Mesenteric fat pad (tissue), 1 donor: ENCODE results near the gene FKBP1A. TPM values are rescaled to one million over a fixed set of nuclear protein-coding genes. Genes with fewer than 3 reads are reported as not detected.
A peak's percentile ranks its signal among the peaks of the same experiment; 100 is the strongest.

ENCODE experiments used
- DNase-seq: peaks from one replicate; pipeline ENCODE4 v3.0.0-alpha.2; 2020; ENCODE audit warnings: low spot score
- long read RNA-seq: library from polyadenylated mRNA; unstranded; transcript quantifications from one replicate; pipeline ENCODE4 v2.0.0, GENCODE V29; 2020
- total RNA-seq: library from RNA; stranded (reverse); fragmentation: NEBNext Ultra II Directional; extraction: Animal tissue kit (Norgen Biotek cat#: 25700); gene quantifications from one replicate; pipeline ENCODE4 v1.2.1, GENCODE V29; 2021
- donor health status: DM: yes; HTN: yes; CAD: no.

FKBP1A gene
- total RNA-seq: 384 TPM
- long read RNA-seq, transcript FKBP1A-203 (4 exons, 976 nt): minor isoform, 46 of 1,332 reads
- long read RNA-seq, transcript FKBP1A-204 (5 exons, 1,622 nt): major isoform, 1,183 of 1,332 reads
- long read RNA-seq, transcript FKBP1A-211 (4 exons, 1,518 nt): minor isoform, 9 of 1,332 reads
- long read RNA-seq, transcript FKBP1A-202 (4 exons, 747 nt): minor isoform, 7 of 1,332 reads
- long read RNA-seq, partial matches to known transcripts: 61 of 1,332 reads
- long read RNA-seq, other reads (novel, unspliced or antisense): 21 of 1,332 reads

DNA sequence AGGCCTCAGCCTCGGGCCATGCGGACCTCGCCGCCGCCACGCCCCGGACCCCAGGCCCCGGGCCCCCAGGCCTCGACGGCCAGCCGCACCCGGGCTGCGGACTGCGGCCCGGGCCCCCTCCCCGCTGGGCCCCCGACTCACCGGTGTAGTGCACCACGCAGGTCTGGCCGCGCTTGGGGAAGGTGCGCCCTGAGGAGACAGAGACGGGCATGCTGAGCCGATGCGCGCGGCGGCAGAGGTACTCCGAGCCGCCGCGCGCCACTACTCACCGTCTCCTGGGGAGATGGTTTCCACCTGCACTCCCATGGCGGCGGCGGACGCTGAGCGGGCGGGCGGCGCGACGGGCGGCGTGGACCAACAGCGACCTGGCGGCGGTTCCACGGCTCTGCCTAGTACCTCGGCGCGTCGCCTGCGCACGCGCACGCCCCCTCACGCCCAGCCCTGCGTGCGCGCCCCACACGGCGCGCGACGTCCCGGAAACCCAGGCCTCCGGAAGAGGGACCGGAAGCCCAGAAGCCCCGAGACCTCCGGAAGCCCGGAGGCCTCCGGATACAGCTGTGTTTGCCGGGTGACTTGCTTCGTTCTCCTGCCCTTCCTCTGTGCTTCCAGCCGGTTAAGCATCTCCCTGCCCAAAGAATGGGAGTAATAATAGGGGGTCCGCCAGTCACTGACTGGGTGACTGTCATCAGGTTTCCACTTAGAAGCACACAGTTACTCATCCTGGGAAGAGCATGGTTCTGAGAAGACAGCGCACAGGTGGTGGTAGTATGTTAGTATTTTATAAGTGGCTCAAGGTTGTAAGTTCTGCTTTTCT is at the start of gene FKBP1A:
FKBP1A (minus strand) TSS at position 362 of the 814 bp plus-strand sequence; CDS start at position 306, 56 bp downstream.
- peak; percentile 97 for DNase-seq

DNA sequence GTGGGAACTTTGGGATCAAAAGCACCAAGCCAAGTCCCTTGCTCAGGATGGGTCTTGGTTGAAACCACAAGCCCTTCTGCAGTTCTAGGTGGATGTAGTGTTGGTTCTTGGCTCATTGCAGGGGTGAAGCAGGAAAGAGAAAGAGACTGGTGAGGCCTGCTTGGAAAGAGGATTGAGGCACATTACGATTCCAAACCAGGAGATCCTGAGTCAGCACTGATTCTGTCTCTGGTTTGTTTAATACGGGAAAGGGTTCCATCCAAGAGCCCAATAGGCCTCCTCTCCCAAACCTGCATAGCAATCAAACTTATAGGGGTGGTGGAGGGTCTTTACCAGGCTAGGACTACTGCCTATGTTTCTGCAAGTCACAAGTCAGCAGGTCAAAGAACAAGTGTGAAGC is 49.5 kb upstream of the FKBP1A start:
- DNase-seq: no peak

DNA sequence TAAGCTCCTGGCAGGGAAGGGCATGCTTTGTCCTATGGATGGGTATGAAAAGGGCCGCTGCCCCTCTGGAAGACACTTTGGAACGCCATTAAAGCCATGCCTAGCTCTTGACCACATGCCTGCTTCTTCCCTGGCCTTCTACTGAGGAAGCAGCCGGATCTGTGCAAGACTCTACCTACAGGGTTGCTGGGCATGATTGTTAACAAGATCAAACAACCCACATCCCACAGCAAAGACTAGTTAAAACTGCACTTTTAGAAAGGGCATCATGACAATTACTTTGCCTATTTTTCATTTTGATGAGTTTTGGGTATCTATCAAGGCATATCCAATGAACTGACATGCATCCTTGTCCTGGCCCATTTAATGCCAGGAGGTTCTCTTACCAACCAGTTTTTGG is 48.3 kb upstream of the FKBP1A start:
- no peak for DNase-seq

DNA sequence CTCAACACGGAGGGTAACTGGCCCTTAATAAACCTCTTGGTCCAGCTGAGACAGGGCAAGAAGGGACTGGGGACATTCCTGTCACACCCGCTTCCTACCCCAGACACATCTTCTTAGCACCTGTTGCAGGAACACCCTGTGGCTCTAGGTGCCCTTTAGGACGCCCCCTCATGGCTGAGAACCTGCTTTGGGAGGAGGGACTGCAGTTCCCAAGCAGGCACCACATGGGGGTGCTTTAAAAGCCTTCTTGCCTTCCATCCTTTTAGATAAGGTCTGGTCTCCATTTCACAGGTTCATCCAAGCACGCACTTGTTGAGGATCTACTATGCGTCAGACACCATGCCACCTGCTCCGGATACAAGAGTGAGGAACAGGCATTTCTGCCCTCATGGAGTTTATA is 47.2 kb upstream of the FKBP1A start:
- no peak for DNase-seq

DNA sequence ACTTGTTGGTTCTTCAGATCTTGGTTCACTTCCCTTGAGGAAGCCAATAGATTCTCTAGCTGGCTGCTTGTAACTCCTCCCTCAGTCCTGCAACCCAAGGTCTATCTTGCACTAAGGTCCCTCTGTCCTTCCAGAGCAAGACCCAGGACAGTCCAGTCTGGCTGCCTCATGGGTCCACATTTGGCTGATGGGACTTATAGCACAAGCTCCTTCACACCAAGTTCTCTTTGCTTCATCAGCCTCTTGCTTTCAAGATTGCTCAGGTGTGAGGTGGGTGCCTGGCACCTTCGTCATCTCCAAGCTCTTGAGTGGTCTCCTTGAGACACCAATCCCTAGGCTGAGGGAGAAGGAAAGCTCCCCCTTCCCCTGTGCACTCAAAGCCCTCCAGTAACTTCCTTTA is 45.5 kb upstream of the FKBP1A start:
- no peak for DNase-seq

DNA sequence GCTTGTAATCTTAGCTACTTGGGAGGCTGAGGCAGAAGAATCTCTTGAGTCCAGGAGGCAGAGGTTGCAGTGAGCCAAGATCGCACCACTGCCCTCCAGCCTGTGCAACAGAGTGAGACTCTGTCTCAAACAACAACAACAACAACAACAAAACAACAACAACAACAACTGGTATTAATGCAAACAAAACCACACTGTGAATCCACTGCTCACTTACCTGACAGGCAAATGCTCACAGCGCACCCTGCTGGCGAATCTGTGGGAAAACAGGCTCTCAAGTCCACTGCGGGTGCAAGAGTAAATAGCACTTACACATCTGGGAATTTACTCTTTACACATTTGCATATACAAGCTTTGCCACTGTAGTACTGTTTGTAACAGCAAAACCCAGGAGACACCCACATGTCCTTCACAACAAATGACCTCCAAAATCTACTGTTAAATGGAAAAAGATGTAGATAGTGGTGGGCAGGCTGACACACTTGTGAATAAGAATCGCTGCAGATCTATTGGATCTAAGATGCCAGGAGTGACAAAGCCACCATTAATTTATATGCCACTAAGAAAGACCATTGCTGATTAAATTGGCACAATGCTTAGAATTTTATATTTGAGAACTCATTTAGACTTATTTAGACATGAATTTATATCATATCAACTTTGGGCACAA is 44.5 kb upstream of the FKBP1A start:
- DNase-seq: no peak

DNA sequence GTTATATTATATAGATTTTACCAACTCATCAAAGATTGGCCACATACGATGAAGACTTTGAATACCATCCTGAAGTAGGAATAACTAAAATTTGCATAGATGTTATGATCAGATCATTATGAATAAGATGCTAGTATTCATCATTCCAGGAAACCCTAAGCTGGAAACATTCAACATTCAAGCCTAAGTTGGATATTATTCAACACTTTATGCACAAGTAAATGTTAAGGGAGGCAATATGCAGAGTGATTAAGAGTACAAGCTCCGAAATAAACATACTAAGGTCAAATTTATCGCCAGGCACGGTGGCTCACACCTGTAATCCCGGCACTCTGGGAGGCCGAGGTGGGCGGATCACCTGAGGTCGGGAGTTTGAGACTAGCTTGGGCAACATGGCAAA is 43.4 kb upstream of the FKBP1A start:
- no peak for DNase-seq

DNA sequence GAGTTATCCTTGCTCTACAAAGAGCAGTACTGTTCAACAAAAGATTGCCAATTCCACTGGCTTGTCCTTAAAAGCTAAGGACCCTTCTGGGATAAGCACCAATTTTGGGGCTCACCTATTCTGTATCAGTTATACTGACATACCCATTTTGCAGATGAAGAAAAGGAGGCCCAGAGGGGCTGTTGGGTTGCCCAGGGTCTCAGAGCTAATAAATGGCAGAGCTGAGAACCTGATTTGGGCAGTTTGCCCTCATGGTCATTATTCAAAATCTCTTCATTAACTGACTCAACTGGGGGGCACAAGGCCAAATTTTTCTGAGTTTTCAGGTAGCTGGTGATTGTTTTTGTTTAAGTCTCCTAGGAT is 42.5 kb upstream of the FKBP1A start:
- no peak for DNase-seq

DNA sequence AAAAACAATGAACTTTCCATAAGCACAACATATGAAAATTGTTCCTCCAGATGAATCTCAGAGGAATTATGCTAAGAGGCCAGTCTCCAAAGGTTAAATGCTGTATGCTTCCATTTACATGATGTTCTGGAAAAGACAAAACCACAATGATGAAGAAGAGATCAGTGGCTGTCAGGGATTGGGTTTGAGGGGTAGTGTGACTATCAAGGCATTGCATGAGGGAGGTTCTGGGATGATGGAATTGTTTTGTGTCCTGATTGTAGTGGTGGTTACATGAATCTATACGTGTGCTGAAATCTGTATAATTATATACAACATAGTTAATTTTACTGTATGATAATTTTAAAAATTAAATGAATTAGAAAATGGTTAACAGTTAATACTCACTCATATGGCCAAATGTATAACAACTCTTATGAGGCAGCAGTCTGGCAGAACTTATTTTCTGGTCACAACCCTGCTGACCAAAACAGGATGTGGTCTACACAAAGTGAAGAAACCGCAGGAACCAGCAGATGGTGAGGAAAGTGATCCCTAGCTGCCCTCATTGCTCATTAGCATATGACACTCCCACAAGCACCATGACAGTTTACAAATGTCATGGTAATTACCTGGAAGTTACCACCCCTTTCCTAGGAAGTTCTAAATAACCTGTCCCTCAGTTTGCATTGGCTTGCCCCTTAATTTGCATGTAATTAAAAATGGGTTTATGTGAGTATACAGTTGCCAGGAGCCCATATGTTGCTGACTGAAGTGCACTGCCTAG is 41.9 kb upstream of the FKBP1A start:
- DNase-seq: no peak

DNA sequence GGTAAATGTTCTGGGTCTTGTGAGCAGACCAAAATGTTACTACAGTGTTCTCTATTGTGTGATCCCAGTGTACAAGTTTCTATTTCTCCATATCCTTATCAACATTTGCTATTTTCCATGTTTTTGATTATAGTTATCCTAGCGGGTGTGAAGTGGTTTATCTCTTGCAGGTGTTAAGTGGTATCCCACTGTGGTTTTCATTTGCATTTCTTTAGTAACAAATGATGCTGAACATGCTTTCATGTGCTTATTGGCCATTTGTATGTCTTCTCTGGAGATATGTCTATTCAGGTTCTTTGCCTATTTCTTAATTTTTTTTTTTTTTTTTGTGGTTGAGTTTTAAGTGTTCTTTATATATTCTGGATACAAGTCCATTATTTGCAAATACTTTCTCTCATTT is 38.3 kb upstream of the FKBP1A start:
- DNase-seq: no peak

DNA sequence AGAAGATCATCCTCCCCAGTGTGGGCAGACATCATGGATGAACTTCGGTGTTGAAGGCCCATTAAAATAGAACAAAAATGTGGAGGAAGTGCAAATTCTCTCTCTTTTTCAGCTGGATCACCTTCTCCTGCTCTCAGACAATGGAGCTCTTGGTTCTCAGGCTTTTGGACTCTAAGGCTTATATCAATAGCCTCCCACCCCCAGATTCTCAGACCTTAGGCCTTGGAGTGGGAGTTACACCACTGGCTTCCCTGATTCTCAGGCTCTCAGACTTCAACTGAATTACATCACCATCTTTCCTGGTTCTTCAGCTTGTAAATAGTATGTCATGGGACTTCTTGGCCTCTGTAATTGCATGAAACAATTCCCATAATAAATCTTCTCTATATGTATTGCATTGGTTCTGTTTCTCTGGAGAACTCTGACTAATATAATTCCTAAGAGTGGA is 37.2 kb upstream of the FKBP1A start:
- no peak for DNase-seq

DNA sequence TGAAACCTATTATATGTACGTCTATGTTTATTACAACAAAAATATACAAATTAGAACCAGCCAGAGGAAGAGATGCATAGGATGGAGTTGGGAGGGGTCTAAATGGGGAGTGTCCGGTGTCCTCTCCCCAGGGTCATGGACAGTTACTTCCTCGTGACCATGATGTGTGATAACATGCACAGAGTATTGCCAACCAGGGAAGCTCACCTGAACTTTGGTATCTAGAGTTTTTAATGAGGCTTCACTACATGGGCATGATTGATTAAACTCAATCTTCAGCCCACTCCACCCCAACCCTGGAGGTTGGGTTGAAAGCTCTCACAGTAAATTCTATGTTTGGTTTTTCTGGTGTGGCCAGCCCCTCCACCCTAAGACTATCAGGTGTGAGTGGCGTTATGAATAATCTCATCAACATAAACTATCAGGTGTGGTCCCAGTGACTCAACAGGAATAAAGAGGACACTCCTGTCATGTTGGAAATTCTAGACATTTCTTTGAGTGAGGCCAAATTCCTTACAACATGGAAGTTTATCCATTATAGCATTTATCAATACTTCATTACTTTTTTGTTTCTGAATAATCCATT is 36.4 kb upstream of the FKBP1A start:
- DNase-seq: no peak

DNA sequence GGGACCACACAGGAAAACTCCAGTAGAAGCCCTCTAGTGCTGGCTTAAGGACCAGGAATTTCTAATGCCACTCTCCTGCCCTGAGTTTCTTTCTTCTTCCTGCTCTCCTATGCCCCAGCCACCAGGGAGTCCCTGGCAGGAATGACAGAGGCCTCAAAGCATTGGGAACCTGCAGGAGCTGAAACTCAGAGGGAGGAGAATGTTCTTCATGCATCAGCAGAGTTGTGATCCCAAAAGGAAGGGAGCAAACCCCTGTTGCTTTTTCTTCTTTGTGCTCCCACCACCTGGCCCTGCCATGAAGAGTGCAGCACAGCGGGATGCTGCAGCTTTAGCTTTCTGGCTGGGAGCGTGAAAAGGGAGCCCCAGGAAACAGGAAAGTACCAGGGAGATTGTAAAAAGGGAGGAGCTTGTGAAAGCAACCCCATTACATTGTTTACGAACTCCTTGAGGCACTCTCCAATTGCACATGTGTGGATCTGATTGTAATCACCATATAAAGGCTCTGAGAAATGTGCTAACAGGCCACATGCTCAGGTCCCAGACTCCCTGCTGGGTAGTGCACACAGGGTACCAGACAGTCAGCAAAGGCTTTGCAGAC is 34.7 kb upstream of the FKBP1A start:
- DNase-seq: no peak

DNA sequence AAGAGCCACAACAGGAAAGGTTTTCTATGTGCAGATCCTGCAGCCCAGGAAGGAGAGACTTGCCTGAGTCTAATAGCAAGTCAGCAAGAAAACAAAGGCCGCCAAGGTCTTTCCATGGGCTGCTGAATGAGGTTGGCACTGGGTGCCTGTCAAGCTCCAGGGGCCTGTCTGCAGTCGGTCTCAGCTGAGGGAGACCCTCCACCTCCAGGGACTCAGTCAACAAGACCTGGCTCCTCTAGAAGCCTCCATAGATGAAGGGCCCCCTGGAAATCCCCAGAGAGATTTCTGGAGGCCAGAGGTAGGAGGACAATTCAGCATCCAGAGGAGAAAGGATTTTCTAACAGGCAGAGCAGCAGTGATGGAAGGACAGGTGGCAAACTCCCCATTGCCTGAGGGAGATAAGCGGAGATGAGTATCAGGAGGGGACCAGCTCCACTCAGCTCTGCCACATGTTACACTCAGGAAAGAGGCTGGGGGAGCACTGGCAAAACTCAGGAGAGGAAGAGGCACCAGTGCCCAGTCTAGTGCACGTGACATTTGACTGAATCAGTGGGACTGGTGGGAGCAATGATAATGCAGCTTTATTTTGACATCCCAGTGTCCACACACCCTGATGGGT is 33.5 kb upstream of the FKBP1A start:
- no peak for DNase-seq

DNA sequence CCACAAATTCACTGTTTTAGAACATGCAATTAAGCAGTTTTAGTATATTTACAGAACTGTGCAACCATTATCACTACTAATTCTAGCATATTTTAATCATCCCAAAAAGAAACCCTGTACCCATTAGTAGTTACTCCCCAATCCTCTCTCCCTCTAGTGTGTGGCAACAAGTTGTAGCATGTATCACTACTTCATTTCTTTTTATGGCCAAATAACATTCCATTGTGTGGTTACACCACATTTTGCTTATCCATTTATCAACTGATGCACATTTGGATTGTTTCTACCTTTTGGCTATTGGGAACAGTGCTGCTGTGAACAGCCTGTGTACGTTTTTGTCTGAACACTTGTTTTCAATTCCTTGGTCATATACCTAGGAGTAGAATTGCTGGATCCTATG is 31.5 kb upstream of the FKBP1A start:
- no peak for DNase-seq

DNA sequence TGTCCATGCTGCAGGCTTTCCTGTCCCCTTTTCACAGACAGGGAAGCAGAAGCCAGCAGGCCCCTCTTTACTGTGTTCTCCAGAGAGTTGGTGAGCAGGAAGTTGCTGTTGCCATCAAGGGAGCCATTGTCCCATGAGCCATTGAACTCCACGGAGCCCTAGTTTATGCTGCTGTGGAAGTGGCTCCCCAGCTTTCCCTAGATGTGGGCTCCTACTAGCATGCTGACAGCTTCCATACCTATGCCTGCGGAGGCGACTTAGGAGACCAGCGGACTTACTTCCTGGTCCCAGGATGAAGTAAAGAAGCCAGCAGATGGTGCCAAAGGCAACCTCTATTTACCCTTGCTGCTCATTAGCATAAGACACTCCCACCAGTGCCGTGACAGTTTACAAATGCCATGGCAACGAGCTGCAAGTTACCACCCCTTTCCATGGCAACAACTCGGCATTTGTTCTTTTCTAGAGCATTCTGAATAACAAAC is 30.8 kb upstream of the FKBP1A start:
- no peak for DNase-seq

DNA sequence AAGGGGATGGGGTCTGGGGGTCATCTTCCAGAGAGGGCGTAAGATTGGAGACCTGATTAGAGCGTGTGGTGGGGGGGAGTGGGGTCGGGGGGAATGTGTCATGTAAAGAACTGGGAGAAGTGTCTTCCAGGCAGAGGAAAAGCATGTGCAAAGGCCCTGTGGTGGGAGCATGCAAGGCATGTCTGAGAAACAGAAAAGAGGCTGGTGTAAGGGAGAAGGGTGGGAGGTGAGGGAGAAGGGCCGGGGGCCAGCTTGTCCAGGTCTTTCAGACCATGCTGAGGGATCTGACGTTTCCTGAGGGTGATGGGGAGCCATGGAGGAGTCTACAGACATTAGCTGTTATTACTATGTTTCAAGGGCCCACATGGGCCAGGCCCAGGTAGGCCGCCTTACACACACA is 30.4 kb upstream of the FKBP1A start:
- DNase-seq: no peak

DNA sequence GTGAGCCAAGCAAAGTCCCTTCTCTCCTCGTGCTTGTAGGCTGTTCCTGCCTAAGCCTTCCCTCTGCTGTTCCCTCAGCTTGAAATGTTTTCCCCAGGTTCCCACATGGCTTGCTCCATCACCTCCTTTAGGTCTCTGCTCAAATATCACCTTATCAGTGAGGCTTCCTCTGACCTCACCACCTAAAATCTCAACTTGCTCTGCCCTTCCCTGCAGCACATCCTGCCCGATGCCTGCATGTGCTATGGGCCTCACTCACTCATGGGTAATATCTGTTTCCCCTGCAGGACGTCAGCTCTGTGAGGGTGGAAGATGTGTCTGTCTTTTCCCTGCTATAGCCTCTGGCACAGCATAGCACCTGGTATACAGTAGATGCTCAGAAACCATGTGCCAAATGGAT is 29.9 kb upstream of the FKBP1A start:
- no peak for DNase-seq

DNA sequence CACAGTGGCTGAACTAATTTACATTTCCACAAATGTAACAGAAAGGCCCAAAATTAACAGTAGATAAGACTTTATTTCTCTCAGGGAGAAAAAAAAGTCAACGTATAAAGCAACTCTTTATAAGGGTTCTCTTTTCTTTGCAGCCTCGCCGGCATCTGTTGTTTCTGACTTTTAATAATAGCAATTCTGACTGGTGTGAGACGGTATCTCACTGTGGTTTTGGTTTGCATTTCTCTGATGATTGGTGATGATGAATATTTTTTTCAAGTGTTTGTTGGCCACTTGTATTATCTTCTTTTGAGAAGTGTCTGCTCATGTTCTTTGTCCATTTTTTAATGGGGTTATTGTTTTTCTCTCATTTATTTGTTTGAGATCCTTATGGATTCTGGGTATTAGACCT is 27.2 kb upstream of the FKBP1A start:
- DNase-seq: no peak

DNA sequence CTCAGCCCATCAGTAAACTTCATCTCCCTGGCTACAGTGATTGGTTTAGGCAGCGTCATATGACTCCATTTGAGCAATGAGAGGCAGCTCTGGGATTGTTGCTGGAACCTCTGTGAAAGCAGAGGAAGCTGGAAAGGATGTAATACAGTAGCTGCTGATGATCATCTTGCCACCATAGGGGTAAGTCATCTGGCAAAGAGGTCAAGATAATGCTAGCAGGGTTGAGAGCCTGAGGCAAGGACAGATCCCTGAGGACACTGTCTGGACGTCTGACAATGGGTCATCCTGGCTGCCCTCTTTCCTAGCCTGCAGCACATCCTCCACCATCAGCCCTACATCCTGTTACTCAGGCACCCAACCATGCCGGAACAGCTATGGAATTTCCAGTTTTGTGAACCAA is 25.5 kb upstream of the FKBP1A start:
- no peak for DNase-seq
